K562 (cell line): ENCODE data around the gene MCM7. TPM values are rescaled to one million over a fixed set of nuclear protein-coding genes. Genes with fewer than 3 reads are reported as not detected.

Source experiments
- BHLHE40 ChIP-seq: IDR thresholded peaks from 2 replicates; pipeline ENCODE4 v1.6.1; 2011; ENCODE audit warnings: low read length, improper control_type of control experiment
- EGR1 ChIP-seq: fragments of 450-650 bp; conservative IDR thresholded peaks from 2 replicates; pipeline ENCODE4 v1.6.1; 2017; ENCODE audit warnings: mild to moderate bottlenecking
- ELK3 ChIP-seq: fragments of 450-650 bp; formaldehyde crosslinking; IDR thresholded peaks from 2 replicates; pipeline ENCODE4 v1.4.0; 2020; ENCODE audit warnings: mild to moderate bottlenecking
- GABPA ChIP-seq: fragments of 200-800 bp; sonication (Bioruptor generic); conservative IDR thresholded peaks from 2 replicates; pipeline ENCODE4 v1.6.1; 2016; ENCODE audit warnings: low read depth, missing genetic modification characterization, missing compliant biosample characterization
- IFI16 ChIP-seq: fragments of 250-450 bp; sonication (Bioruptor Pico); IDR thresholded peaks from 2 replicates; pipeline ENCODE4 v2.1.2; 2022; ENCODE audit warnings: mild to moderate bottlenecking, inconsistent platforms
- IRF9 ChIP-seq: fragments of 450-650 bp; IDR thresholded peaks from 2 replicates; pipeline ENCODE4 v1.6.1; 2016; ENCODE audit warnings: missing biosample characterization, missing genetic modification characterization
- MNT ChIP-seq, 2 experiments: fragments of 450-650 bp; conservative IDR thresholded peaks; 2 replicates each; pipeline ENCODE4 v1.6.1; 2017; ENCODE audit warnings: mild to moderate bottlenecking in 2 of 2, moderate library complexity in 2 of 2
- NR2F6 ChIP-seq: fragments of 450-650 bp; formaldehyde crosslinking; IDR thresholded peaks from 2 replicates; pipeline ENCODE4 v1.4.0; 2020; ENCODE audit warnings: mild to moderate bottlenecking
- NR4A1 ChIP-seq, 2 experiments: fragments of 250-450 bp in 1 of 2; fragments of 450-650 bp in 1 of 2; sonication (Bioruptor Pico) in 1 of 2; IDR thresholded peaks; 2 replicates each; pipeline versions ENCODE4 v1.4.0 to v1.6.1; 2016 to 2020; ENCODE audit warnings: mild to moderate bottlenecking in 2 of 2, missing compliant biosample characterization in 1 of 2, missing genetic modification characterization in 1 of 2, moderate library complexity in 1 of 2
- POLR2G ChIP-seq: fragments of 200-400 bp; formaldehyde crosslinking; IDR thresholded peaks from 2 replicates; pipeline ENCODE4 v1.6.1; 2017; ENCODE audit warnings: low read depth, mild to moderate bottlenecking, antibody characterized with exemption, low read length, moderate library complexity
- RBM17 ChIP-seq: fragments of 200-400 bp; formaldehyde crosslinking; IDR thresholded peaks from 2 replicates; pipeline ENCODE4 v1.6.1; 2017; ENCODE audit warnings: low read depth, mild to moderate bottlenecking, low read length, borderline replicate concordance
- SAFB ChIP-seq: fragments of 200-400 bp; formaldehyde crosslinking; IDR thresholded peaks from 2 replicates; pipeline ENCODE4 v1.6.1; 2017; ENCODE audit warnings: low read depth, low read length, borderline replicate concordance
- SRSF1 ChIP-seq: fragments of 200-400 bp; formaldehyde crosslinking; IDR thresholded peaks from 2 replicates; pipeline ENCODE4 v1.6.1; 2017; ENCODE audit warnings: mild to moderate bottlenecking, low read depth, low read length, moderate library complexity
- SRSF7 ChIP-seq: fragments of 200-400 bp; formaldehyde crosslinking; optimal IDR thresholded peaks from 2 replicates; pipeline ENCODE3; 2017; ENCODE audit warnings: mild to moderate bottlenecking, low read depth, low read length
- STAT5A ChIP-seq: IDR thresholded peaks from 2 replicates; pipeline ENCODE4 v1.6.1; 2012; ENCODE audit warnings: low read length, inconsistent platforms, borderline replicate concordance
- YY1 ChIP-seq, 3 experiments: IDR thresholded peaks; 2 replicates each; pipeline ENCODE4 v1.6.1; 2011; ENCODE audit warnings: low read length in 2 of 3, mild to moderate bottlenecking in 2 of 3, moderate library complexity in 2 of 3, borderline replicate concordance in 1 of 3, control low read depth in 1 of 3, low read depth in 1 of 3; ENCODE audit not compliant: insufficient read depth in 3 of 3, insufficient replicate concordance in 2 of 3, control insufficient read depth in 1 of 3, insufficient read length in 1 of 3; ENCODE audit errors: extremely low read depth in 1 of 3
- ZNF239 ChIP-seq: fragments of 250-450 bp; sonication (Bioruptor Pico); IDR thresholded peaks from 2 replicates; pipeline ENCODE4 v1.4.0; 2020; ENCODE audit warnings: mild to moderate bottlenecking
- ZNF75A ChIP-seq: fragments of 450-650 bp; formaldehyde crosslinking; IDR thresholded peaks from 2 replicates; pipeline ENCODE4 v1.4.0; 2020; ENCODE audit warnings: mild to moderate bottlenecking
- ZZZ3 ChIP-seq: fragments of 450-650 bp; IDR thresholded peaks from 2 replicates; pipeline ENCODE4 v1.6.1; 2016; ENCODE audit warnings: antibody characterized with exemption, mild to moderate bottlenecking, moderate library complexity
- polyA plus RNA-seq, 8 experiments: library from polyadenylated mRNA; depleted of rRNA in 4 of 8; stranded (reverse) in 5 of 8; unstranded in 3 of 8; fragments of >200 nt; fragmentation: Nextera tagmentation in 2 of 8; fragmentation: Illumina TruSeq in 1 of 8; extraction: Ambion mirVana in 2 of 8; extraction: Trizol in 1 of 8; gene quantifications; 2 replicates each; pipeline versions ENCODE4 v1.2.1 to v1.2.3, GENCODE V29; 2011 to 2014; ENCODE audit warnings: inconsistent platforms in 1 of 8, missing spikeins in 1 of 8
- total RNA-seq, 7 experiments: library from RNA; depleted of rRNA in 6 of 7; stranded (reverse); fragments of >200 nt in 6 of 7; fragmentation: Illumina TruSeq in 2 of 7; extraction: Trizol in 2 of 7; gene quantifications; 2 replicates each; pipeline versions ENCODE4 v1.2.1 to v1.2.3, GENCODE V29; 2011 to 2021; ENCODE audit warnings: low replicate concordance in 1 of 7
- TF ChIP-seq, protein P1 (sequence below): fragments of 450-650 bp; IDR thresholded peaks from 2 replicates; pipeline ENCODE4 v1.7.1; 2018; ENCODE audit warnings: mild to moderate bottlenecking, low read depth; ENCODE audit not compliant: partially characterized antibody

The MCM7 gene
- total and polyA plus RNA-seq, 9 of the 15 experiments (the other 6 are each of a cell fraction or from before 2014, with no cell fraction given): 329 to 856 (median 437) TPM

DNA sequence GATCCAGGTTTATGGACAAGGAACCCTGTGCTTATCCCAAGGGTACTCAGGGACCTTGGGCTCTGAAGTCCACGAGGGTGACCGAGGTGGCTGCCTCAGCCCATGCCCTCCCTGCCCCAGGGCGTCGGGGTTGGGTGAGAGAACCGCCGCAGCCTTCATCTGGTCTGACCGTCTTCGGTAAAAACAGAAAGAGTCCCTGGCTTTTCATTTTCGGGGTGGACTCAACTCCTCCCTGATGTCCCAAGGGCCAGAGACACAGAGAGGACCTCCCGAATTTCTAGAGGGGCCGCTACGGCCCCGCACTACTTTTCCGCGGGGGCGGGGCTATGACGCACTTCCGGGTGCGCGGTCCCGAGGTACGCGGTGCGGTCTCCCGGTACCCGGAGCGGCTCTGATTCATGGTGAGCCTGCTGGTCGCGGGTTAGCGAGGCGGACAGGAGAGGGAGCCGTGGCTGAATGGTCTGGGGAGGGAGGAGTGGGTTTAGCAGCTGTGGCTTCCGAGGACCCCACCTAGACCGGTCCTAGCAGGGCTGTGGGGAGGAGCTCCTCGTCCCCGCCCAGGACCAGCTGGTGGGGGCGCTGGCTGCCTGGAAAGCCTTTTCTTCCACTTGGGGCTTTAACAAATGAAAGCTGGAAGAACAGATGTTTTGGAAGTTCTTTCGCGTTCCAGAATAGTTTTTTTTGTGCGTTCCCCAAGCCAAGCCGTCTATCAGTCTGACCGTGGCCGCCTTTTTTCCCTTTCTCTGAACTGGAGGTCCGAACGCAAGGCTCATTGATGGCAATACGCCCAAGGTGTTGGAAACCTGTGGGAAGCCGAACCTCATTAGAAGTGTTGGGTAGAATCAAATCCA lies 51.5 kb downstream of the MCM7 start, which contains the start of gene ZSCAN21 (continued):
- TF ChIP-seq BHLHE40 (no peak; the same call in 1 of the 2 replicates), POLR2G (peak; percentile 96), NR4A1 (CRISPR knock-in tag; IDR thresholded peaks at IDR 0.05) (no peak), NR4A1 (tag; IDR thresholded peaks at IDR 0.05) (no peak), NR2F6 (CRISPR knock-in tag) (no peak), SRSF1 (no peak), ZNF239 (CRISPR knock-in tag) (no peak), YY1 (IDR thresholded peaks at IDR 0.05; ENCODE audit: borderline replicate concordance in 1 of 3, control insufficient read depth in 1 of 3, extremely low read depth in 1 of 3, insufficient read depth in 3 of 3, insufficient read length in 1 of 3, insufficient replicate concordance in 2 of 3, low read depth in 1 of 3, low read length in 2 of 3) (peak in 2 of 3 experiments; percentile 53 to 76), ZZZ3 (no peak), MNT (conservative IDR thresholded peaks at IDR 0.05) (peak; percentile 85 to 94), STAT5A (no peak; the same call in 1 of the 2 replicates), SRSF7 (no peak), RBM17 (no peak), SAFB (no peak), IFI16 (CRISPR knock-in tag) (0 out of 2 replicates have a peak, but pooled peaks have one; percentile 35), ELK3 (CRISPR knock-in tag) (no peak), IRF9 (no peak), ZNF75A (CRISPR knock-in tag) (no peak), EGR1 (peak; percentile 86), GABPA (tag) (peak; percentile 97)
- TF ChIP-seq, protein P1, sequence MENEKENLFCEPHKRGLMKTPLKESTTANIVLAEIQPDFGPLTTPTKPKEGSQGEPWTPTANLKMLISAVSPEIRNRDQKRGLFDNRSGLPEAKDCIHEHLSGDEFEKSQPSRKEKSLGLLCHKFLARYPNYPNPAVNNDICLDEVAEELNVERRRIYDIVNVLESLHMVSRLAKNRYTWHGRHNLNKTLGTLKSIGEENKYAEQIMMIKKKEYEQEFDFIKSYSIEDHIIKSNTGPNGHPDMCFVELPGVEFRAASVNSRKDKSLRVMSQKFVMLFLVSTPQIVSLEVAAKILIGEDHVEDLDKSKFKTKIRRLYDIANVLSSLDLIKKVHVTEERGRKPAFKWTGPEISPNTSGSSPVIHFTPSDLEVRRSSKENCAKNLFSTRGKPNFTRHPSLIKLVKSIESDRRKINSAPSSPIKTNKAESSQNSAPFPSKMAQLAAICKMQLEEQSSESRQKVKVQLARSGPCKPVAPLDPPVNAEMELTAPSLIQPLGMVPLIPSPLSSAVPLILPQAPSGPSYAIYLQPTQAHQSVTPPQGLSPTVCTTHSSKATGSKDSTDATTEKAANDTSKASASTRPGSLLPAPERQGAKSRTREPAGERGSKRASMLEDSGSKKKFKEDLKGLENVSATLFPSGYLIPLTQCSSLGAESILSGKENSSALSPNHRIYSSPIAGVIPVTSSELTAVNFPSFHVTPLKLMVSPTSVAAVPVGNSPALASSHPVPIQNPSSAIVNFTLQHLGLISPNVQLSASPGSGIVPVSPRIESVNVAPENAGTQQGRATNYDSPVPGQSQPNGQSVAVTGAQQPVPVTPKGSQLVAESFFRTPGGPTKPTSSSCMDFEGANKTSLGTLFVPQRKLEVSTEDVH: peak; percentile 91
